Neuron (in vitro differentiated cells): ENCODE measurements around the gene POLR3A.

ENCODE experiments used
- H2AFZ ChIP-seq: one replicate; pipeline ENCODE4 v1.6.1; 2013; ENCODE audit warnings: low read depth, mild to moderate bottlenecking, inconsistent platforms, low read length, moderate library complexity
- H3K27me3 ChIP-seq: one replicate; pipeline ENCODE4 v1.6.1; 2013; ENCODE audit warnings: low read length; ENCODE audit not compliant: insufficient read depth
- H3K36me3 ChIP-seq: one replicate; pipeline ENCODE4 v1.6.1; 2013; ENCODE audit warnings: low read length; ENCODE audit not compliant: insufficient read depth
- H3K4me1 ChIP-seq: one replicate; pipeline ENCODE4 v1.6.1; 2013; ENCODE audit warnings: low read length; ENCODE audit not compliant: insufficient read depth
- H3K4me3 ChIP-seq: 2 replicates; pipeline ENCODE4 v1.5.1; 2013; ENCODE audit warnings: mild to moderate bottlenecking, low read length, moderate library complexity
- H3K9me3 ChIP-seq: one replicate; pipeline ENCODE4 v1.6.1; 2013; ENCODE audit warnings: low read length

The POLR3A gene

GRCh38 chr10:77919713-77920108 is 109.6 kb downstream of the POLR3A start:
- Histone ChIP-seq H3K4me3 (no peak overlapping the region), H3K4me1 (peaks cover 13% of the 10 kb centered on the region), H2AFZ (no peak overlapping the region), H3K36me3 (peaks cover 5% of the 10 kb centered on the region), H3K9me3 (no peaks in the 10 kb centered on the region), H3K27me3 (no peaks in the 10 kb centered on the region)
